Activated T-cell treated with anti-CD3 and anti-CD28 coated beads, Interleukin-2, amount 50 U/mL, for 4 hours (primary cell): ENCODE data around the gene LMNA. TPM values are rescaled to one million over a fixed set of nuclear protein-coding genes. Genes with fewer than 3 reads are reported as not detected.
A peak's percentile ranks its signal among the peaks of the same experiment; 100 is the strongest.

Experiments
- ATAC-seq, 2 donors: fragments of 200-7000 bp; cut with Tn5 transposase; one replicate each; pipeline ENCODE4 v1.10.0; 2021
- DNase-seq: peaks from one replicate; pipeline ENCODE4 v3.0.0-alpha.2; 2020
- H3K27me3 Mint-ChIP-seq: one replicate; pipeline ENCODE4 v1.8.0; 2021; ENCODE audit warnings: low read depth, mixed read lengths
- H3K36me3 Mint-ChIP-seq: one replicate; pipeline ENCODE4 v1.8.0; 2022; ENCODE audit warnings: mixed read lengths; ENCODE audit not compliant: insufficient read depth
- H3K4me1 Mint-ChIP-seq: one replicate; pipeline ENCODE4 v1.8.0; 2021; ENCODE audit warnings: low read depth, mixed read lengths
- H3K4me3 Mint-ChIP-seq: one replicate; pipeline ENCODE4 v1.8.0; 2021; ENCODE audit warnings: mild to moderate bottlenecking, moderate library complexity, mixed read lengths
- H3K9me3 Mint-ChIP-seq: one replicate; pipeline ENCODE4 v1.8.0; 2021; ENCODE audit warnings: mixed read lengths
- total RNA-seq, 3 donors: library from RNA; stranded (reverse); gene quantifications; one replicate each; pipeline ENCODE4 v1.2.1, GENCODE V29; 2021

The LMNA gene
- total RNA-seq, 3 donors from 2014 or later, result 113 to 162 (median 124) TPM

DNA sequence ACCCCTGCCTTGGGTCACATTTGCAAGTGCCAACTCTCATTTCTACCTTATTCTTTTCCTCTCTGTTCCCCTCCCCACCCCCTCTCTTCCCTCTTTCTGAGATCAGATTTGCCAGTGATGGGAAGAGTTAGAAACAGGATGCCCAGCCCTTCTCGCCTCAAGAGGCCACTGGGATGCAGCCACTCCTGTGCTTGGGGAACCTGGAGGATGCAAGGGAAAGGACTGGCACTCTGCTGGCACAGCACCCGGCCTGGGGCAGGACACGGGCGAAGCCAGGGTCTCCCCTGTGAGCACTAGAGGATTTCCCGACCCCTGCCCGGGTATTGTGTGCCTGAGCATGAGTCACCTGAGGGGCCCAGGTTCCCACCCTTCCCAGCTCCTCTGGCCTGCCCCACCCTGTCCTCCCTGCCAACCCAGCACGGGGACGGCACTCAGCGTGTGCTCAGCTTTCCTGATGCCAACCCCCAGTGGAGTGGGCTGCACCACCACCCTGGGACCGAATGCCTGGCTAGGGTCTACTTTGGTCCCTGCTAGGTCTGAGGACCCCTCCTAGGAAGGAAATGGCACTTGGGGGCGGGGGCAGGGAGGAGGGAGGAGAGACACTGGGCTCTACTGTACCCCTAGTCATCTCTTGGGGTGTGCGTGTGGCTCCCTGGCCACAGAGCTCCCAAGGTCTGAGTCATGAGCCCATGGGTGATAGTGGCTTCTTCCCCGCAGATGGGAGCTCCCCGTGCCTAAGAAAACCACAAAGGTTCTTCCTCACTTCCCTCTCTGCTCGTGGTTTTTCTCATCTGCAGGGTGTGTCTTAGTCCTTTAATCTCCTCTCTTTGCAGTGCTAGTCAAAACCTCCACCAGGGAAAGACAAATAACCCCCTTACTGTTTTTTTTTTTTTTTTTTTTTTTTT, 12.4 kb downstream of the LMNA start:
- peaks cover 2% of the 10 kb centered on the region for H3K36me3 Mint-ChIP-seq
- ATAC-seq (peak; percentile 89 to 90), DNase-seq (peak; percentile 72)
- H3K9me3 Mint-ChIP-seq, result no peaks in the 10 kb centered on the region
- peaks cover 77% of the 10 kb centered on the region for H3K4me1 Mint-ChIP-seq
- H3K27me3 Mint-ChIP-seq, result no peaks in the 10 kb centered on the region
- peak overlapping the region; percentile 43 for H3K4me3 Mint-ChIP-seq

DNA sequence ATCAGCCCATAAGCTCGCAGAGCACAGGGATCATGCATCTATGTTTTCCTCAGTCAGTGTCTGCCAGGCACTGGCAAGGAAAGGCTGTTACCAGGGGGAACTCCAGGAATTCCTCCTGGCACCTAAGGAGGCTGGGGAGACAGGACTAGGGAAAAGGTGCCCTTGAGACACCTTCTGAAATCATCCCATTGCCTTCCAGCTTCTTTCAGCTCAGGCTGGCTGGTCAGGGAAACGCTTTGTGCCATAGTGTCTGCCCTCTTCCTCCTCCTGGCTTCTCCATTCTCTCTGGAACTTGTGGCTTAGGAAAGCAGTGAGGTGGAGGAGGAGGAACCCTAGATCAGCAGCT, 13.8 kb downstream of the LMNA start:
- H3K27me3 Mint-ChIP-seq, result no peaks in the 10 kb centered on the region

DNA sequence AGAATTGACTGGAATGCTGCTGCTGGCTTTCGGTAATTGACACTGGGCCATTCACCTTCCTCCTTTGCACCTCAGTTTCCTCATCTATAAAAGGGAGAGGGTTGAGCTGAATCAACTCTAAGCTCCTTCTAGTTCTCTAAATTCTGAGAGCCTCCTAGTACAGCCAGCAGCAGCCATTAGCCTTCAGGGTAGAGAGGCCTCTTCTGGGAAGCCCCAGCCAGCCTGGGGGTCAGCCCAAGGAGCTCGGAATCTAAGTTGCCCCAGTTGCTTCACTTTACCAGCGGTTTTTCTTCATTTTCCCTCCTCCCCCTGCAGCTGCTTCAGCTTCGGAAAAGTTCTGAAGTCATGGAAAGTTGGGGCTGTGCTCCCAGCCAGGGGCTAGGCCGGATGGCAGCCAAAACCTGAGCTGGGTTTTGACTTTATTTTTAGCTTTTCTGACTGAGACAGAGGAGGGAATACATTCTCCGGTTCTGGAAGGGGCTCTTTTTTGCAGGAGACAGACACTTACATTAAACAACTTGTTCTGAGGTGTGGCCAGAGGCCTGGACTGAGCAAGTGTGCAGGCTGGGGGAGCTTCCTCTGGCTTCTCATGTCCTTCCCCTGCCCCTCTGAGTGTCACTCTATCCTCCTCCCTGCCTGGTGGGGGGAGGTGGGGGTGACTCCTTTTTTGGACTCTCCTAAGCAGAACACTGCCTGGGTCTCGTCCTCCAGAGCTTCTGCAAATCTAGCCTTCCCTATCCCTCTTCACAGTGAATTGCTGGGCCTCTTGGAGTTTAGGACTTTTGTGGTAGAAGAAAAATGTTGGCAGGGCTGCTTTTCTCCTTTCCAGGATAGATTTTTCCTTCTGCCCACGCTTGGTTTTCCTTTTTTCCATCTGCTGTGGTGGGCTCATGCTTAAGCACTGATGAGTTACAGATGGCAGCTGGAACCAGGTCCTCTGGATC, 14.4 kb downstream of the LMNA start:
- Mint-ChIP-seq H3K4me3 (no peak overlapping the region), H3K9me3 (no peaks in the 10 kb centered on the region), H3K27me3 (no peaks in the 10 kb centered on the region), H3K36me3 (peaks cover 4% of the 10 kb centered on the region), H3K4me1 (peaks cover 61% of the 10 kb centered on the region)
- ATAC-seq, result no peak
- no peak for DNase-seq

More for the DNA sequence above, 13.8 kb downstream of the LMNA start:
- Mint-ChIP-seq H3K4me1 (peaks cover 67% of the 10 kb centered on the region), H3K9me3 (no peaks in the 10 kb centered on the region), H3K36me3 (no peaks in the 10 kb centered on the region), H3K4me3 (no peak overlapping the region)
- DNase-seq (no peak), ATAC-seq (no peak)

DNA sequence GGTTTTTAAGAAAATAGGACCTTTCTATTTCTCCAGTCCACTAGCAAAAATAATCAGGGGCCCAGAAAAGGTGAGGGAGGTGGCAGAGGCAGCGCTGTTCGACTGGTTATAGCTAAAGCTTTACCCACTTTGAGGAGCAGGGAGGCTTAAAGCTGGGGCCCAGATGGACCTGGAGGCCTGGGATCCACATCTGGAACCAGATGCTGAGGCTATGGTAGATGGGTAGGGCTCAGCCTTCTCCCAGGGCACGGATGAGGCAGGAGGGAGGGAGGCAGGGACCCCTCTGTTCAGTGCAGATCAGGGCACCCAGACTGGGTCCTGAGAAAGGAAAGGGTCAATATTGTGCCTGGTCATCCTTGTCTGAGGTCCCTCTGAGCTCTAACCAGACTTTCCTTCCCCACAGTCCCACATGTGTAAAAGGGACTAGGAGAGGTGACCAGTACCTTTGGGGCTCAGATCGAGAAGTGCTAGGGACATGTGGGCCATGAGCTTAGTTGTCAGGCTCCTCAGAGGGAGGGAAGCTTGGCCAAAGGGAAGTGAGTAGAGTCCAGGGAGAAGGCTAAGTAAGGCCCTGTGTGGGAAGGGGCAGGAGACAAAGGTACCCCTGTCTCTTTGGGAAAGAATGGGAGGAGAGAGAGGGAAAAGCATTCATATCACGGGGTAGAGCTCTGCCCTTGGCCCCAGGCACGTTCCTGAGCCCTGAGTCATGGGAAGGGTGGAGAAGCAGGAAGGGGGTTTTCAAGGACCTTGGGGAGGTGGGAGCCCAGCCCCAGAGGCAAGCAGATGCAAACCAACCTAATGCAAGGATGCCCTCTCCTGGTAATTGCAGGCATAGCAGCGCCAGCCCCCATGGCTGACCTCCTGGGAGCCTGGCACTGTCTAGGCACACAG, 15.4 kb downstream of the LMNA start:
- Mint-ChIP-seq H3K36me3 (peaks cover 12% of the 10 kb centered on the region), H3K9me3 (no peaks in the 10 kb centered on the region), H3K4me3 (no peak overlapping the region), H3K4me1 (peaks cover 50% of the 10 kb centered on the region), H3K27me3 (no peaks in the 10 kb centered on the region)
- DNase-seq (peak; percentile 79), ATAC-seq (peak; percentile 21 to 26)

DNA sequence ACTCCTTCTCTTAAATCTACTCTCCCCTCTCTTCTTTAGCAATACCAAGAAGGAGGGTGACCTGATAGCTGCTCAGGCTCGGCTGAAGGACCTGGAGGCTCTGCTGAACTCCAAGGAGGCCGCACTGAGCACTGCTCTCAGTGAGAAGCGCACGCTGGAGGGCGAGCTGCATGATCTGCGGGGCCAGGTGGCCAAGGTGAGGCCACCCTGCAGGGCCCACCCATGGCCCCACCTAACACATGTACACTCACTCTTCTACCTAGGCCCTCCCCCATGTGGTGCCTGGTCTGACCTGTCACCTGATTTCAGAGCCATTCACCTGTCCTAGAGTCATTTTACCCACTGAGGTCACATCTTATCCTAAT, 16.0 kb downstream of the LMNA start:
- Mint-ChIP-seq H3K4me1 (peaks cover 44% of the 10 kb centered on the region), H3K4me3 (no peak overlapping the region), H3K27me3 (no peaks in the 10 kb centered on the region), H3K36me3 (peaks cover 13% of the 10 kb centered on the region), H3K9me3 (no peaks in the 10 kb centered on the region)
- DNase-seq, result no peak
- no peak for ATAC-seq

DNA sequence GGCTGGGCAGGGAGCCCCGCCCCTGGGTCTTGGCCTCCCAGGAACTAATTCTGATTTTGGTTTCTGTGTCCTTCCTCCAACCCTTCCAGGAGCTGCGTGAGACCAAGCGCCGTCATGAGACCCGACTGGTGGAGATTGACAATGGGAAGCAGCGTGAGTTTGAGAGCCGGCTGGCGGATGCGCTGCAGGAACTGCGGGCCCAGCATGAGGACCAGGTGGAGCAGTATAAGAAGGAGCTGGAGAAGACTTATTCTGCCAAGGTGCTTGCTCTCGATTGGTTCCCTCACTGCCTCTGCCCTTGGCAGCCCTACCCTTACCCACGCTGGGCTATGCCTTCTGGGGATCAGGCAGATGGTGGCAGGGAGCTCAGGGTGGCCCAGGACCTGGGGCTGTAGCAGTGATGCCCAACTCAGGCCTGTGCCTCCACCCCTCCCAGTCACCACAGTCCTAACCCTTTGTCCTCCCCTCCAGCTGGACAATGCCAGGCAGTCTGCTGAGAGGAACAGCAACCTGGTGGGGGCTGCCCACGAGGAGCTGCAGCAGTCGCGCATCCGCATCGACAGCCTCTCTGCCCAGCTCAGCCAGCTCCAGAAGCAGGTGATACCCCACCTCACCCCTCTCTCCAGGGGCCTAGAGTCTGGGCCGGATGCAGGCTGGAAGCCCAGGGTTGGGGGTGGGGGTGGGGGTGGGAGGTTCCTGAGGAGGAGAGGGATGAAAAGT, 20.4 kb downstream of the LMNA start:
- Mint-ChIP-seq H3K9me3 (no peaks in the 10 kb centered on the region), H3K4me3 (no peak overlapping the region), H3K4me1 (peaks cover 7% of the 10 kb centered on the region), H3K27me3 (no peaks in the 10 kb centered on the region), H3K36me3 (peaks cover 28% of the 10 kb centered on the region)
- DNase-seq (no peak), ATAC-seq (no peak)

DNA sequence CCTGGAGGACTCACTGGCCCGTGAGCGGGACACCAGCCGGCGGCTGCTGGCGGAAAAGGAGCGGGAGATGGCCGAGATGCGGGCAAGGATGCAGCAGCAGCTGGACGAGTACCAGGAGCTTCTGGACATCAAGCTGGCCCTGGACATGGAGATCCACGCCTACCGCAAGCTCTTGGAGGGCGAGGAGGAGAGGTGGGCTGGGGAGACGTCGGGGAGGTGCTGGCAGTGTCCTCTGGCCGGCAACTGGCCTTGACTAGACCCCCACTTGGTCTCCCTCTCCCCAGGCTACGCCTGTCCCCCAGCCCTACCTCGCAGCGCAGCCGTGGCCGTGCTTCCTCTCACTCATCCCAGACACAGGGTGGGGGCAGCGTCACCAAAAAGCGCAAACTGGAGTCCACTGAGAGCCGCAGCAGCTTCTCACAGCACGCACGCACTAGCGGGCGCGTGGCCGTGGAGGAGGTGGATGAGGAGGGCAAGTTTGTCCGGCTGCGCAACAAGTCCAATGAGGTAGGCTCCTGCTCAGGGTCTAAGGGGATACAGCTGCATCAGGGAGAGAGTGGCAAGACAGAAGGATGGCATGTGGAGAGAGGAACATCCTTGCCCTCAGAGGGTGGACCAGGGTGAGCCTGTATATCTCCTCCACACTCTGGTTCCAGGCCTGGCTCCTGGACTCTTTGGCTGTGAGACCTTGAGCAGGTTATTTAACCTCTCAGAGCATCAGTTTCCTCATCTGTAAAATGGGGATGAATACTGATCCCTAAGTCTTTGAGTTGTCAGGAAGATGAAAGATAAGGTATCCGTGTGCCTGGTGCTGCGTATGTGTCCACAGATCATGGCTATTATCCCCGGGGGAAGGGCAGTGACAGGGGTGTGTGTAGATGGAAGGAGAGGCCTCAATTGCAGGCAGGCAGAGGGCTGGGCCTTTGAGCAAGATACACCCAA, 21.7 kb downstream of the LMNA start:
- peaks cover 30% of the 10 kb centered on the region for H3K36me3 Mint-ChIP-seq
- no peak overlapping the region for H3K4me3 Mint-ChIP-seq
- no peaks in the 10 kb centered on the region for H3K27me3 Mint-ChIP-seq
- H3K9me3 Mint-ChIP-seq, result no peaks in the 10 kb centered on the region
- DNase-seq, result no peak
- ATAC-seq, result no peak
- no peaks in the 10 kb centered on the region for H3K4me1 Mint-ChIP-seq

DNA sequence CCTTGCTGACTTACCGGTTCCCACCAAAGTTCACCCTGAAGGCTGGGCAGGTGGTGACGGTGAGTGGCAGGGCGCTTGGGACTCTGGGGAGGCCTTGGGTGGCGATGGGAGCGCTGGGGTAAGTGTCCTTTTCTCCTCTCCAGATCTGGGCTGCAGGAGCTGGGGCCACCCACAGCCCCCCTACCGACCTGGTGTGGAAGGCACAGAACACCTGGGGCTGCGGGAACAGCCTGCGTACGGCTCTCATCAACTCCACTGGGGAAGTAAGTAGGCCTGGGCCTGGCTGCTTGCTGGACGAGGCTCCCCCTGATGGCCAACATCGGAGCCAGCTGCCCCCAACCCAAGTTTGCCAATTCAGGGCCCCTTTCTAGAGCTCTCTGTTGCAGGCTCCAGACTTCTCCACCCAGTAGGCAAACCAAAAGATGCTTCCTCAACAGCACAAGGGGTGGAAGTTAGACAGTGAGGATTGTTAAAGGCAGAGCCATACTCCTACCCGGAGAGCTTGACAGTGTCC, 22.5 kb downstream of the LMNA start:
- Mint-ChIP-seq H3K4me1 (no peaks in the 10 kb centered on the region), H3K9me3 (no peaks in the 10 kb centered on the region), H3K36me3 (peaks cover 30% of the 10 kb centered on the region), H3K4me3 (no peak overlapping the region), H3K27me3 (no peaks in the 10 kb centered on the region)
- DNase-seq, result no peak
- no peak for ATAC-seq

DNA sequence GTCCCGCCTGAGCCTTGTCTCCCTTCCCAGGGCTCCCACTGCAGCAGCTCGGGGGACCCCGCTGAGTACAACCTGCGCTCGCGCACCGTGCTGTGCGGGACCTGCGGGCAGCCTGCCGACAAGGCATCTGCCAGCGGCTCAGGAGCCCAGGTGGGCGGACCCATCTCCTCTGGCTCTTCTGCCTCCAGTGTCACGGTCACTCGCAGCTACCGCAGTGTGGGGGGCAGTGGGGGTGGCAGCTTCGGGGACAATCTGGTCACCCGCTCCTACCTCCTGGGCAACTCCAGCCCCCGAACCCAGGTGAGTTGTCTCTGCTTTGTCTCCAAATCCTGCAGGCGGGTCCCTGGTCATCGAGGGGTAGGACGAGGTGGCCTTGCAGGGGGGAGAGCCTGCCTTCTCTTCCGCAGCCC, 24.0 kb downstream of the LMNA start:
- no peak for ATAC-seq
- DNase-seq, result no peak

DNA sequence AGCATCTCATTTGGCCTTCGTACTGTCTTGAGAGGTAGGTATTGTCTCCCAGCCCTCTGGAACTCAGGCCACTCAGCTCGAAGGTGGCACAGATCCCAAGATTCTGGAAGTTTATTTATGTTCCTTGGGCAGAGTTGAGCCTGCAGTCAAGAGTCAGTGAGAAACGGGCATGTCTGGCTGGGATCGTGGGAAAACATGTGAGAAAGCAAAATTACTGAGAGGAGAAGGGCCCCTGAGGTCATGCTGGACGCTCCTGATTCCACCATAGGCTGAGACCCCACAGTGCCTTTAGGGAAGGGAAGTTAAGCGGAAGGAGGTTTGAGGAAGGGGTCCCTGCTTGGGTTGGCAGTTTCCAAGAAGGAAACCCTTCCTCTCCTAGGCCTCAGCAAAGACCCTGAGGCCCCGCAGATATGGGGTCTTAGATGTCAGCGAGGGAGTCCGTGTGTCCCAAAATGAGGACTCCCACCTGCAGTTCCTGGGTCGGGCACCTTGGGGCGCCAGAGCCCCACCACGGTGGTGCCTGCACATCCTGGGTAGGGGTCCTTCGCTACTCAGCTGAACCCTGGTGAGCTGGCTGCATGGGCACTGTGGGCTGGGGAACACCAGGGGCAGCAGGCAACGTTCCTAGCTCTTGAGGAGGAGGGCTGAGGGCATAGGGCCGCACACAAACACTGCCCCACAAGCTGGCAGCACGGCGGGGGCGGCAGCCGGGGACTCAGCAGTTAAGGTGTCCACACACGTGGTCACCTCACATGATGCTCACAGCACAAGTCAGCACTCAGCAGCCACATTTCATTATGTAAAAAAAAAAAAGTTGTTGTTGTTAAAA, 26.6 kb downstream of the LMNA start:
- ATAC-seq (no peak), DNase-seq (no peak)
- no peaks in the 10 kb centered on the region for H3K27me3 Mint-ChIP-seq
- H3K4me3 Mint-ChIP-seq, result no peak overlapping the region
- H3K9me3 Mint-ChIP-seq, result no peaks in the 10 kb centered on the region
- H3K36me3 Mint-ChIP-seq, result peaks cover 16% of the 10 kb centered on the region
- H3K4me1 Mint-ChIP-seq, result peaks cover 6% of the 10 kb centered on the region

More for the DNA sequence above, 24.0 kb downstream of the LMNA start:
- H3K9me3 Mint-ChIP-seq, result no peaks in the 10 kb centered on the region
- no peaks in the 10 kb centered on the region for H3K4me1 Mint-ChIP-seq
- peaks cover 30% of the 10 kb centered on the region for H3K36me3 Mint-ChIP-seq
- no peak overlapping the region for H3K4me3 Mint-ChIP-seq
- no peaks in the 10 kb centered on the region for H3K27me3 Mint-ChIP-seq

DNA sequence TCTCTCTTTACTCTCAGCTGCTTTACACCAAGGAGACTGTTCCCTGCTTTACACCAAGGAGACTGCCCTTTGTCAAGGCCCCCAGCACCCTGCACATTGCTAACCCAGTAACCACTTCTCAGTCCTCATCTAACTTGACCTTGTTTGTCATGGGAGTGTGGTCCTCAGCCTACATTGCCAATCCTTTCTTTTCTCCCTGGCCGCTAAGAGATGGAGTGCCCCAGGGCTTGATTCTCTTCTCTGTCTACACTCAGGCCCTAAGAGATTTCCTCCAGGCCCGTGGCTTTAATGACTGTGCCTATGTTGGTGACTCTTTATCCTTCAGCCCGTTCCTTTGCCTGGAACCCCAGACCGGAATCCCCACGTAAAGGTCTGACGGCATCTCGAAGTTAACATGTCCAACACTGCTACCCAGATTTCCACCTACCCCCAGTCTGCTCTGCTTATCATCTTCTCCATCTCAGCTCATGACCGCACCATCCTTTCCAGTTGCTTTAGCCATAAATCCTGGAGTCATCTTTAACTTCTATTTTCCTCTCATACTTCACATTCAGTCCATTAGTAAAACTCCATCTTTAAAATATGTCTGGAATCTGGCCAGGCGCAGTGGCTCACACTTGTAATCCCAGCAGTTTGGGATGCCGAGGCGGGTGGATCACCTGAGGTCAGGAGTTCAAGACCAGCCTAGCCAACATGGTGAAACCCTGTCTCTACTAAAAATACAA, 29.4 kb downstream of the LMNA start:
- ATAC-seq, result no peak
- H3K36me3 Mint-ChIP-seq, result peaks cover 4% of the 10 kb centered on the region
- no peak overlapping the region for H3K4me3 Mint-ChIP-seq
- no peak for DNase-seq
- no peaks in the 10 kb centered on the region for H3K9me3 Mint-ChIP-seq
- no peaks in the 10 kb centered on the region for H3K27me3 Mint-ChIP-seq
- peaks cover 22% of the 10 kb centered on the region for H3K4me1 Mint-ChIP-seq
